Lung (tissue), 12 donors: Measurements from ENCODE around the gene SCAF8. TPM values are rescaled to one million over a fixed set of nuclear protein-coding genes. Genes with fewer than 3 reads are reported as not detected.

Experiments
- ATAC-seq: fragments of 200-7000 bp; cut with Tn5 transposase; one replicate; pipeline ENCODE4 v1.9.1; 2020; ENCODE audit warnings: moderate number of reproducible peaks; ENCODE audit not compliant: insufficient read depth, low FRiP score
- DNase-seq, 3 donors: peaks; one replicate each; pipeline ENCODE4 v3.0.0-alpha.2; 2013 to 2017
- H3K27ac ChIP-seq, 2 donors: one replicate each; pipeline ENCODE4 v1.5.1; 2013; ENCODE audit warnings: mild to moderate bottlenecking in 2 of 2, moderate library complexity in 2 of 2, control low read depth in 1 of 2, inconsistent platforms in 1 of 2, low read depth in 1 of 2, low read length in 1 of 2
- H3K27me3 ChIP-seq, 3 donors: one replicate each; pipeline ENCODE4 v1.5.1; 2013; ENCODE audit warnings: low read length in 2 of 3; ENCODE audit not compliant: control insufficient read depth in 3 of 3, insufficient read depth in 3 of 3
- H3K36me3 ChIP-seq, 4 donors: one replicate each; pipeline ENCODE4 v1.5.1; 2013; ENCODE audit warnings: low read length in 4 of 4, mild to moderate bottlenecking in 1 of 4, moderate library complexity in 1 of 4; ENCODE audit not compliant: control insufficient read depth in 4 of 4, insufficient read depth in 4 of 4
- H3K4me1 ChIP-seq, 5 donors: one replicate each; pipeline ENCODE4 v1.5.1; 2013; ENCODE audit warnings: low read length in 5 of 5, mild to moderate bottlenecking in 2 of 5, moderate library complexity in 1 of 5; ENCODE audit not compliant: control insufficient read depth in 5 of 5, insufficient read depth in 5 of 5
- H3K4me3 ChIP-seq: one replicate; pipeline ENCODE4 v1.5.1; 2013; ENCODE audit warnings: mild to moderate bottlenecking, control low read depth, moderate library complexity
- H3K9ac ChIP-seq, 2 donors: one replicate each; pipeline ENCODE4 v1.5.1; 2013; ENCODE audit warnings: low read length in 2 of 2, control low read depth in 1 of 2; ENCODE audit not compliant: insufficient read depth in 1 of 2
- H3K9me3 ChIP-seq, 4 donors: one replicate each; pipeline ENCODE4 v1.5.1; 2013; ENCODE audit warnings: low read length in 3 of 4, mild to moderate bottlenecking in 1 of 4, moderate library complexity in 1 of 4; ENCODE audit not compliant: control insufficient read depth in 4 of 4, insufficient read depth in 3 of 4
- WGBS, 2 donors: extraction: QIAGEN DNeasy Blood & Tissue Kit; methylation state at CpG; one replicate each; pipeline ENCODE4 v1.1.7; 2013; 5-methylcytosine and 5-hydroxymethylcytosine counted together
- polyA plus RNA-seq, 2 donors: library from polyadenylated mRNA; stranded (reverse); fragments of 200-250 nt; gene quantifications; one replicate each; pipeline ENCODE4 v1.2.1, GENCODE V29; 2013
- total RNA-seq, 2 donors: library from RNA; depleted of rRNA in 1 of 2; stranded (reverse); fragments of >200 nt in 1 of 2; gene quantifications; one replicate each; pipeline ENCODE4 v1.2.1, GENCODE V29; 2014 to 2021
- TF ChIP-seq, protein P1 (sequence below): IDR thresholded peaks from 2 replicates; pipeline ENCODE4 v1.5.1; 2012; ENCODE audit warnings: mild to moderate bottlenecking; ENCODE audit errors: control extremely low read depth, extremely low read depth
- donor health status: control.
- donor health status: control.
- donor health status: Bipolar disorder and iron deficiency.
- donor health status: healthy.
- donor health status: DM: yes; HTN: yes; CAD: no.

Gene SCAF8
- total and polyA plus RNA-seq, 4 donors = 11.2 to 71.9 (median 23.6) TPM

DNA sequence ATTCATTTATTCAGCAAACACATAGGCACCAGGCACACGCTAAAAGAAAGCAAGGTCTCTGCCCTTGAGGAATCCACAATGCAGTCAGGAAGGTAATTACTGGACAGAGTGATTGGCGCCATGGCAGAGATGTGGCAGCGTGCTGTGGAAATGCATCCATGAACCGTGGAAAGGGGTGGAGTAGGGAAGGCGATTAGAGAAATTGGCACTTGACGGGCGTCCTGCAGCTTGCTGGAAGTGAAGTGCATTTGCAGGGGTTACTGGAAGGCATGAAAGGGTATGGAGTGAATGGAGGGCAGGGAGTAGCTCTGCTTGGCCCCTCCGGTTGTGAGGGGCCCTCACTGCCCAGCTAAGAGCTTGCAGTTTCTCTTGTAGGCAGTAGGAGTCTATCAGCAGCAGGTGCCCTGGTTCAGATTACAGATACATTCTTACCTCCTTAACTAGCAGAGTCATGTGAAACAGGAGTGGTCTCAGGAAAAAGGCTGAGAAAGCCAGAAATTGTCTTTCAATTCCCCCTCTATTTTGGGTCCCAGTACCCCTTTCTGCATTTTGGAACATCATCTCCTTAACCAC lies 139.4 kb downstream of the SCAF8 start:
- Histone ChIP-seq H3K4me1 (no peaks in the 10 kb centered on the region), H3K9me3 (no peaks in the 10 kb centered on the region), H3K27me3 (no peaks in the 10 kb centered on the region), H3K36me3 (peaks cover 0 to 3% (median 0%) of the 10 kb centered on the region in 4 donors), H3K4me3 (no peak overlapping the region), H3K9ac (no peak overlapping the region), H3K27ac (no peak overlapping the region)
- 93 to 94% methylated on average over 8 of the region's 8 CpGs for WGBS, 2 donors
- ATAC-seq (no peak), DNase-seq (no peak)
- TF ChIP-seq, protein P1, sequence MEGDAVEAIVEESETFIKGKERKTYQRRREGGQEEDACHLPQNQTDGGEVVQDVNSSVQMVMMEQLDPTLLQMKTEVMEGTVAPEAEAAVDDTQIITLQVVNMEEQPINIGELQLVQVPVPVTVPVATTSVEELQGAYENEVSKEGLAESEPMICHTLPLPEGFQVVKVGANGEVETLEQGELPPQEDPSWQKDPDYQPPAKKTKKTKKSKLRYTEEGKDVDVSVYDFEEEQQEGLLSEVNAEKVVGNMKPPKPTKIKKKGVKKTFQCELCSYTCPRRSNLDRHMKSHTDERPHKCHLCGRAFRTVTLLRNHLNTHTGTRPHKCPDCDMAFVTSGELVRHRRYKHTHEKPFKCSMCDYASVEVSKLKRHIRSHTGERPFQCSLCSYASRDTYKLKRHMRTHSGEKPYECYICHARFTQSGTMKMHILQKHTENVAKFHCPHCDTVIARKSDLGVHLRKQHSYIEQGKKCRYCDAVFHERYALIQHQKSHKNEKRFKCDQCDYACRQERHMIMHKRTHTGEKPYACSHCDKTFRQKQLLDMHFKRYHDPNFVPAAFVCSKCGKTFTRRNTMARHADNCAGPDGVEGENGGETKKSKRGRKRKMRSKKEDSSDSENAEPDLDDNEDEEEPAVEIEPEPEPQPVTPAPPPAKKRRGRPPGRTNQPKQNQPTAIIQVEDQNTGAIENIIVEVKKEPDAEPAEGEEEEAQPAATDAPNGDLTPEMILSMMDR = no peak

DNA sequence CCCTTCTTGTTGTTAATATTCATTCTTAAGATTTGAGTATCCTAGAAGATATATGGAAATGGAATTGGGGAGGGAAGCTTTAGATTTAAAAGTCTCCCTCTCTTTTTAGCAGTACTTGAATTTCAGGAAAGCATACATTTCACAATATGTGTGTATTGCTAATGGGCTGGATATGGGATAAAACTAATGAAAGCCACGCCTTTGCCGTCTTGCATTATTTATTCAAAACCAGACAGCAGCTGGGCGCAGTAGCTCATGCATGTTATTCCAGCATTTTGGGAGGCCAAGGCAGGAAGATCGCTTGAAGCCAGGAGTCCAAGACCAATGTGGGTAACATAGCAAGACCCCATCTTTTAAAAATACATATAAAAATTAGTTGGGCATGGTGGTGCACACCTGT lies 140.3 kb downstream of the SCAF8 start:
- H3K9me3 ChIP-seq = no peaks in the 10 kb centered on the region
- DNase-seq (no peak), ATAC-seq (no peak)
- WGBS, 2 donors = 97 to 99% methylated on average over 4 of the region's 4 CpGs
- H3K4me3 ChIP-seq = no peak overlapping the region
- H3K27ac ChIP-seq = no peak overlapping the region
- peaks cover 0 to under 1% (median 0%) of the 10 kb centered on the region in 5 donors for H3K4me1 ChIP-seq
- H3K9ac ChIP-seq = no peak overlapping the region
- H3K36me3 ChIP-seq = peaks cover 0 to 3% (median 0%) of the 10 kb centered on the region in 4 donors
- TF ChIP-seq, protein P1 = no peak
- no peaks in the 10 kb centered on the region for H3K27me3 ChIP-seq

DNA sequence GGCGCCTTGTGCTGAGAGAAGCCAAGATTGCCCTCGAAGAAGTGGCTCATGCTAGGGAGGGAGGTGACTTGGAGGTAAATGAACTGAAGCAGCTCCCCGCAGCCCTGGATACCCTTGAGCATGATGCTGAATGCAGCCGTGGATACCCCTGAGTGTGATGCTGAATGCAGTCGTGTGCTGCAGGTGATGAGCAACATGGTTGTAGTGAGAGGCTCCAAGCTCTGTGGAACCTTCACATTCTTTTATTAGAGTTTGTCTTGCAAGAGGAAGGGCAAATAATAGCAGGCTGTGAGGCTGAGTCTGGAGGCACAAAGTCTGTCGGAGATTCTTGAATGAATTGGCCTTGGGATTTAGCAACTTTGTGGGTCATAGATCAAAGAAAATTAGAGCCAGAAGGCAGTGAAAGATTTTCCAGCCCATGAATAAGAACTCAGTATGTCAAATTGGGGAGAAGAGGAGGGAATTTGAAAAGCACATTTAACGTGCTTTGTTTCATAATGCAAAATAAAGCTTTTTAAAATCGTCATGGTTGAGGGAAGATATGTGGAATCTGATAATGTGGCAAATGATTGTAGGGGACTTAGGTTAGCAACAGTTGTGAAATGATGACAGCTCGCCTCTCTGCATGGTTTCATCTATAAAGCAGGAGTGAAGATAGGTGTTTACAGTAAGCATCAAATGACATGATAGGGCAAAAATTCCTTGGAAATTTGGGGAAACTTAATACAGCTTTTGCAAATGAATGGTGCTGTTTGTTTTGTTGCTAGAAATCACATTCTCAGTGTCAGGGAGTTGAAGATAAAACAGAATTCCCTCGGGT lies 141.8 kb downstream of the SCAF8 start:
- no peak for ATAC-seq
- TF ChIP-seq, protein P1 = no peak
- Histone ChIP-seq H3K36me3 (peaks cover 0 to 8% (median 0%) of the 10 kb centered on the region in 4 donors), H3K4me3 (no peak overlapping the region), H3K9ac (no peak overlapping the region), H3K27me3 (no peaks in the 10 kb centered on the region), H3K4me1 (peaks cover 0 to 6% (median 0%) of the 10 kb centered on the region in 5 donors), H3K27ac (no peak overlapping the region), H3K9me3 (no peaks in the 10 kb centered on the region)
- no peak for DNase-seq
- 82 to 86% methylated on average over 10 of the region's 10 CpGs for WGBS, 2 donors
